GM19455 (cell line): ENCODE measurements around the gene TMEM222.
A peak's percentile ranks its signal among the peaks of the same experiment; 100 is the strongest.

ENCODE experiments used
- ATAC-seq: cut with Tn5 transposase; IDR thresholded peaks from one replicate; pipeline ENCODE4 v1.9.1; 2021; ENCODE audit not compliant: unreplicated experiment

TMEM222 gene

DNA sequence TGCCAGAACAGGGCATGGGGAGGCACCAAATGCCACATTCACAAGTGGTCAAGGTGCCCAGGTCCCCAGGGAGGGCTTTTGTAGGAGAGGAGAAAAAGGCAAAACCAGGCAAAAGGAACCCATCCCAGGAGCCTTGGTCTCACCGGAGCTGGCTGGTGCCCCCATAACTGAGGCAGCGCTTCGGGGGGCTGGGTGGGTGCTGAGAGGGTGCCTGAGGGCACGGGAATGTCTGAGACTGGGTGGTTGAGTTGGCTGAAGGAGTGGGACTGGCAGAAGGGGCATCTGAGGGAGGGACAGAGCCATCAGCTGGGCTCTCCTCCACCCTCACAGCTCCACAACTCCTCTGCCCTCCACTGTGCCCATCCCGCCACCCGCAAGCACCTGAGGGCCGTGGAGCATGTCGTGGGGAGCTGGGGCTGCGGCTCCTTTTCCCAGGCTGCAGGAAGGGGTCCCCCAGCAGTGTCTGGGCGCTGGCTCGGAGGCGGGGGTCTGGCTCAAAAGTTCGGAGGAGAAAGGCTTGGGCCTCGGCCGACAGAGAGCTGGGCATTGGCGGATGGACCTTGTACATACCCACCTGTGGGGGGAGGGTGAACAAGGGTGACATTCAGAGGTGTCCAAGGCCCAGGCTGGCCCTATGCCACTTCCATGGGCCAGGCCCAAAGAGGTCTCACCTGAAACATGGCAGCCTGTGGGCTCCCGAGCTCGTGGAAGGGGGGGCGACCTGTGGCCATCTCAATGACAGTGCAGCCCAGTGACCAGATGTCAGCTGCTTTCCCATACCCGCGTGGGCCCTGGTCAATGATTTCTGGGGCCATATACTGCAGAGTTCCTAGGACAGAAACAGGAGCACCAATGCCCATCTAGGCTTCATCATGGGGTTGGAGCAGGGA lies 36.3 kb downstream of the TMEM222 start:
- ATAC-seq: no peak

DNA sequence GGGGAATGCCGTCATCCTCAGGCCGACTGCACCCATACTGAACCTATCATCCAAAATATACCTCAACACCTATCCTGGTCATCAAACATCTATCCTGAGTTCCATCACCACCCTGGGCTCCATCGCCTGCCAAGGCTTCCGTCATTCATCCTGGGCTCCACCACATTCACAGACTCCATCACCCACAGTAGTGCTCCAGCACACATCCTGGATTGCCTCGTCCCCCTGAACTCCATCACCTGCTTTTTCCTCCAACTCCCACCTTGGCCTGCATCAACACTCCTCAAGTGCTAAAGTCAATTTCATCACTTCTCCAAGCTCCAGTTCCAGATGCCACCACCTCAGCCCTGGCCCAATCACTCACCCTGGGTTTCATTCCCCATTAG lies 37.0 kb downstream of the TMEM222 start:
- ATAC-seq: no peak

DNA sequence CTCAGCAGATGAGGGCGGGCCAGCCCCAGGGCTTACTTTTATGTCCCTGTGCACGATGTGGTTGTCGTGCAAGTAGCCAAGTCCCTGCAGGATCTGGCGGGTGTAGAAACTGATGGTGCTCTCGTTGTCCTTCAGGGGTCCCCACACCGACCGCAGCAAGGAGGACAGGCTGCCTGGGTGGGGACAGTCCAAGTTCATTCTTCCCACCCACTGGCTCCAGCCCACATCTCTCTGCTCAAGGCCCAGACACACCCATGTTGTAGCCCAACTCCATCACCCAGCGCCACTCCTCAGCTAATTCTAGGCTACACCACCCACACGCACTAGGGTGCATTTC lies 37.8 kb downstream of the TMEM222 start:
- no peak for ATAC-seq

DNA sequence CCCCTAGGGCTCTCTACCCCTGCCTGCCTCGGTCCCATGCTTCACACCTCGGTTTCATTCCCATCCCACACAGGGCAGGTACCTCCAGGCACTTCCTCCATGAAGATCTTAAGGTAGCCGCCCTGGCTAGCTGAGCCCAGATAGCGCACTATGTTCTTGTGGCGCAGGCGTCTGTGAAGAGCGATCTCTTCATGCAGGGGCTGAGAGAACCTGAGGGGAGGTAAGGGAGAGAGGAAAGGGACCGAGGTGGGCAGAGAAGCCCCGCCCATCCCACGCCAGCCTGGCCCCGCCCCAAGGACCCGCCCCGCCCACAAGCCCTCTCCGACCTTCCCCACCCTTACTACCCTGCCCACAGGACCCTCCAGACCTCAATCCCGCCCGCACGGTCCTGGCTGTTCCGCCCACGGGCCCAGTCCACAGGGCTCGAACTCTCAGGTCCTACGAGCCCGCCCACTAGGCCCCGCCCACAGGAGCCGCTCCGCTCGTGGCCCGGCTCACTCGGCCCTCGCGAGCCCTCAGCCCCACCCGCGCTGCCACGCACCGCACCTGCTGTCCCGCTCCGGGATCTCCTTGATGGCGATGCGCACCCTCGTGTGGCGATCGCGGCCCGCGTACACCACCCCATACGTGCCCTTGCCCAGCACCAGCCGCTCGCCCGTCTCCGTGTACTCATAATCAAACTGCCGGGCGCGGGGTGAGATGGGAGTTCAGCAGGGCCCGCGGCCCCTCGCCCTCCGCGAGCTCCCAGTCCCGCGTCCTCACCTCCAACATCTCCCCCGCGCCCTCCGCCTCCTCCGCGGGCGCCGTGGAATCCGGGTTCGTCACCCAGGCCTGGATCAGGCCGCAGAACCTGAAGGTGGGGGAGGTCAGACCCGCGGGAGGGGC lies 38.4 kb downstream of the TMEM222 start:
- ATAC-seq: no peak

DNA sequence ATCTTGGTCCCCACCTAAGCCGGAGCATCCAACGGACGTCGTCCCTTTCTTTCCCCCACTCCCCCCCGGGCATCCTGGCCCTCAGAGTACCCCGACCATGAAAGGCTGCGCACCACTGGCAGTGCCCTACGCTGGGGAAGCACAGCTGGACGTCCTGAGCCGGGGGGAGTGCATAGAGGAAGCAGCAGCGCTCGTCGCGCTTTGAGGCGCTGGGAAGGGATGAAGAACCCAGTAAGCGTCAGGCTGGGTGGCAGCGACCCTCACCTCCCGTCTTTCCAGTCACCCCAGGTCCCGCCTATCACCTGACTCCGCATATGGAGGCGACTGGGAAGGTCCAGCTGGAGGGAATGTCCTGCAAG lies 39.1 kb downstream of the TMEM222 start:
- ATAC-seq: no peak

DNA sequence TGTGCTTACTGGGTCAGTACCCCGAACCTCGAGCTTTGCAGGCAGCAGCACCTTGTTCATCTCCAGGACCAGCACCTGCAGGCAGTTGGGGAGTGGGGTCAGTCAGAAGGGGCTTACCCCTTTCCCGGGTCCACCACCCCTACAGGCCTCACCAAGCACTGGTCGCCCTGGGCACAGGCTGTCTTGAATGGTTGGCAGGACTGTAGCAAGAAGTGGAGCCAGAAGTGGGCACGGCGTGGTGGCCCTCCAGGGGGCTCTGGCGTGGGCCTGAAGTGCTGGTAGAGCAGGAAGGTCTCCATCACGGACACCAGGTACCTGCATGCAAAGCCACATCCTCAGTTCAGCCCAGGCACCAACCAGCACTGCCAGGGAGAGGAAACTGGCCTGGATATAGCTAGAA lies 39.6 kb downstream of the TMEM222 start:
- no peak for ATAC-seq

DNA sequence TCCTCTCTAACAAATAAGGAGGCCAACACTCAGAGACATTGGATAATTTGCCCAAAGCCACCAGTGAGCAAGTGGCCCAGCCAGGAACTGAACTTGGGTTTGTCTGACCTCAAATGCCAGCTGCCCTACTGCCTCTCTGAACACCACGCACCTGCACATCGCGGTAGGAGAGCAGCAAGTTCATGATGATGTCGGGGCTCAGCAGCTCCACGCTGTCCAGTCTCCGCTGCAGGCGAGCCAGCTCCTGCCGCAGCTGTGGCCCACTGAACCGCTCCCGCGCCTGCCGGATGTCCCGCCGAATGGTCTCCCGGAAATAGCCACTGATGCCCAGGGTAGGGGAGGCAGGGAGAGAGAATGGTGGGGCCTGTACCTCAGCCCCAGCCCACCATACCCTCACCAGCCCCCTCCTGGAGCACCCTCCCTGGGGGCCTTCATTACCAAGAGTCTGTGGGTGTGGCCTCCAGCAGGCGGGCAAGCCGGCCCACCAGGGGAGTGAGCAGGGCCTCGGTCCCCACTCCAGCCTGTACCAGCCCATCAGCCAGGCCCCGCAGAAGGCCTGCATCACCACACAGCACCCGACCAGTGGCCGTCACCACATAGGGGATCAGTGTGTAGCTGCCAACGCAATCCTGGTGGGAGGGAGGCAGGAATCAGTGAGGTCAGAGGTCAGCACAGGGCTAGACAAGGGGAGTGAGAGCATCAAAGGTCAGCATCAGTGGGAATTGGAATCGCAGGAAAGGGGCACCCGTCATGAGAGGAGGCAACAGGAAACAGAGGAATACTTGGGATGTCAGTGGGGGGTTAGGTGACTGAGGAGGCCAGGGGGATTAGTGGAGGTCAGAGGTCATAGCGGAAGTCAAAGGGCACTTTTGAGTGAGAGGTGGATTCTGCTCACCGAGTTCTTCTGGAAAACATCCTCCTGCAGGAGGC lies 42.1 kb downstream of the TMEM222 start:
- ATAC-seq: no peak

DNA sequence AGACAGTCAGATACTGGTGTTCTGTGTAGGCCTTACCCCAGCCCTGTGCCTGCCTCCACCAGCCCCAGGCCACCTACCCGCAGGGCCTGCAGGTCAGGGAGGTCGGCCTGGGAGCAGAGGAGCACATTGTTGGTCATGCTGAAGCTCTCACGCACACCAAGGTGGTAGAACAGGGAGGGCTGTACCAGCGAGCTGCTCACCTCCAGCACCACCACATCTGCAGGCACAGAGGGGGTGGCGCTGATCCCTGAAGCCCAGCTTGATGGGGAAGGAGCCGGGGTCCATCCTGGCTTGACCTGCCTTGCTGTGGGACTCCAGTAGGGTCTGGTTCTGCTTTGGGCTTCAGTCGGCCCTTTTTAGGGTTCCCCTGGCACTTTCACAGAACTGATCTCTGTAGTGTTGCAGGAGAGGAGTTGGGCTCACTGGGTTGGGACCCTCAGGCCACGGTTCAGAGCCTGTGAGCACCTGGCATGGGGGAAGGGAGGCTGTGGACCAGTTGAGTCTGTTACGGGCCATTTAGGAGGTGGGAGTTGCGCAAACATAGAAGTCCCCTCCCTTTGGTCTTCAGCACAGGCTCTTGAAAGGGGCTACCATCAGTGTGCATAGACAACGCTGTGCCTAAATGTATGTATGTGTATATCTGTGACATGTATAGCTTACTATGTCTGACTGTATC lies 42.9 kb downstream of the TMEM222 start:
- peak; percentile 12 for ATAC-seq

DNA sequence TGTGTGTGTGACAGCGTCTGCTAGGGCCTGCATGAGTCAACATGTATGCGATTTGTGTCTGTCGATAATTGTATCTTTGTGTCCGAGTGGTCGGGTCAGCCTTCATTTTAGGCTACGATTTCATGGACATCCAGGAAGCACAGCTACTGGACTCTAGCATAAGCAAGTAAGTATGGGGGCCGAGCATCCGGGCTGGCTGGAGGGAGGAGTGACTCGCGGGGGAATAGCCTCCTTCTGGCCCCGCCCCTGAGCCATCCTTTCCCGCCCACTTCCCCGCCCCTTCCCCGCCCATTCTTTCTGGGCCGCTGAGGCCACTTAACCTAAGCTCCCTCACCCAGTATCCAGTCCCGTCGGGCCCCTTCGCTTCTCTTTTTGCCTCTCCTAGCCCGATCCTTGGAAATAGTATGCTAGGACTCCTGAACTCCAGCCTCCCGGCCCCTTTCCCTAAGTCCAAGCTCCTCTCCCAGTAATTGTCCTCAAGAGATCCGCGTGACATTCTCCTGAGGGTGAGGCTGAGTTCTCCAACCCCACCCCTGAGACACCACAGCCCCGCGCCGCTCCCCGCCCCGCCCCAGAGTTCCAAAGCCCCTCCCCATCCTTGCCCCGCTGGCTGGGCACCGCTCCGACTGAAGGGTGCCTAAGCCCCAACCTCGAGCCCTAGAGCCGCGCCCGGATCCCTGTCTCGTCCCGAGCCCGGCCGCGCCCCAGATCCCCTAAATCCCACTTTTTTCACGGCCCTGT lies 43.6 kb downstream of the TMEM222 start:
- peak; percentile 43 for ATAC-seq

DNA sequence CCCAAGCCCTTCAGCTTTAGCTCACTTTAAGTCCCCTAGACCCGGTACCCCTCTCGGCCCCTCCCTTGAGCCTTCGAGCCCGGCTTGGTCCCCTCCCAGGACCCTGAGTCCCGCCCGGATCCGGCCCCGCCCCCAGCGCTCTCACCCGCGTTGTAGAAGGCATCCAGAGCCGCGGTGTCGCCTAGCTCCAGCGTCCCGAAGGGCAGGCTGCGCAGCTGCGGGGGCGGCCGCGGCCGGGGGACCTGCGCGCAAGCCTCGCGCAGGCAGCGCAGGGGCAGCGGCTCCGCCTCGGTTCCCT lies 44.1 kb downstream of the TMEM222 start:
- ATAC-seq: peak; percentile 33

DNA sequence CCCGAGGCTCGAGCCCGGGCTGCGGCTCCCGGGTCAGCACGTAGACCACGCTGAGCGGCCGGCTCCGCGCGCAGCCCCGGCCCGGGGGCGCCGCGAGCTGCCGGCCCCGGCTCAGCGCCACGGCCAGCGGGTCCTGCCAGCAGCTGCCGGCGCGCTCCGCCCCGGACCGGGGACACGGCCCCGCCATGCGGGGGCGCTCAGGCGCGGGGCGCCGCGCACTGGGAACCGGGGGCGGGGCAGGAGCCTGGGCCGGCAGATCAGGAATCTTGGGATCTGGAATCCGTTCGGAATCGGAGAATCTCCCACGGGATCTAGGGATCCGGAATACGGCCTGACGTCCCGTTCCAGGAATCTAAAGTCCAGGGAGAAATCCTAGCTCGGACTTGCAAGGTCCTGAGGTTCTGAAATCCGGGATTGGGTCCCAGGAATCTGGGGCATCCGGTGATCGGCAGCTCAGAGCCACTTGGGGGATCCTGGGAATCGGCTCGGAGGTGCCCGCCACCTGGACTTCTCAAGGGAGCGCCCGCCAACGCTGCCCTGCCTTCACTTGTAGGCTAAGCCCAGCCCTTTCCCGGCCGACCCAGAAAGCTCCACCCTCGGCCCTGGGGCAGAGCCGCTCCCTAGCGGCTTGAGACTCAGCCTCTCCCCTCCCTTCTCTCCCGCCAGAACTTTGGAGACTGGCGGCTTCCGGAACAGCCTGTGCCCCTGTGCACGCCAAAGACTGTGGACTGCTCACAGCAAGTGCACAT lies 44.6 kb downstream of the TMEM222 start, which contains the start of gene MAP3K6:
Gene MAP3K6 (minus strand): TSS at position 551 of the 749 bp plus-strand sequence. CDS start 364 bp downstream, at position 187.
- ATAC-seq: peak; percentile 32

DNA sequence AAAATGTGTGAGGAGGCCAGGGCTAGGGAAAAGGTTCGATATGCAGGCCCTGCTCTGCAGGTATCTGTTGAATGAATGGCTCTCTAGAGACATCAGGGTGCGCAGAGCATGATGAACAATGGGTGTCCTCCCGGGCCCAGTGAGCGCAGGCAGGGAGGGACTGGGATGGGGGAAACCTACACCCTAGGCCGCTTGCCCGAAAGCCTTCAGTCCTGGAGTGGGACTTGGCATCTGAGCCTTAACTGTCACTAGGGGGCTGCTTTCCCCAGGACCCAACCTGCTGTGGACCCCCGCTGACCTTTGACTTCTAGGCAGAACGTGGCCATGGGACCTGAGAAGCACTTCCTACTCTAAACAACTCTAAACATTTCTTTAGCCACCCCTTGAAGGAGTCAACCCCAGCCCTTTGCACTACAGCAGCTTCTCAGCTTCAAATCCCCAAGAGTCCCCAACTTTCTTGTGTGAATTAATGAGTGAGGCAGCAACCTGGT lies 45.2 kb downstream of the TMEM222 start:
- ATAC-seq: no peak

DNA sequence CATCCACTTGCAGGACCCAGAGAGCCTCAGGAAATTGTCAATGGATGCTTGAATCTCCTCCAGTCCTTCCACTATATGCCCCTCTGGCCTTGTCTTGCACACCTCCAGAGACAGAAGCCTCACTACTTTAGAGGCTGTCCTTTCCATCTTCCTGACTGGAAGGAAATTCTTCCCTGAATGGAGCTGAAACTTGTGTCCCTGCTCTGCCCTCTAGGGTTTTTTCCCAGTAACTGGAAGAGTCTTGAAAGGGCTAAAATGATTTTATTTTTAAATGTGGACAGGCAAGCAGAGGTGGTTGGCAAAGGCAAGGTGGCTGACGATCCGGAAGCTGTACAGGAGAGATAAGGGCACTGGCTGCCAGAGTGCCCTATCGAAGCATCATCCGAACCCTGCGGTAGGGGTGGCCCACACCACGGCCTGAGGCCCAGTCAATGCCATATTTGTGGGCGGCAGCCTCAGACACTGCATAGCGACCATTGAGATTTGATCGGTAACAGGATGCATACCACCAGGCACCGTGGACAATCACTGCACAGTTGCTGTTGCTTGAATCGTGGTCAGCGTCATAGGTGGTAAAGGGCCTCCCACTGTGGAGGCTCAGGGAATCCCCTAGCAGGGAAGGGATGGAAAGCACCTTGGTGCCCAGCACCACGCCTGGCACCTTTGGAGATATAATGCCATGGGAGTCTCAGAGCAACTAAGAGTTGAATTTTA lies 47.1 kb downstream of the TMEM222 start:
- ATAC-seq: no peak

DNA sequence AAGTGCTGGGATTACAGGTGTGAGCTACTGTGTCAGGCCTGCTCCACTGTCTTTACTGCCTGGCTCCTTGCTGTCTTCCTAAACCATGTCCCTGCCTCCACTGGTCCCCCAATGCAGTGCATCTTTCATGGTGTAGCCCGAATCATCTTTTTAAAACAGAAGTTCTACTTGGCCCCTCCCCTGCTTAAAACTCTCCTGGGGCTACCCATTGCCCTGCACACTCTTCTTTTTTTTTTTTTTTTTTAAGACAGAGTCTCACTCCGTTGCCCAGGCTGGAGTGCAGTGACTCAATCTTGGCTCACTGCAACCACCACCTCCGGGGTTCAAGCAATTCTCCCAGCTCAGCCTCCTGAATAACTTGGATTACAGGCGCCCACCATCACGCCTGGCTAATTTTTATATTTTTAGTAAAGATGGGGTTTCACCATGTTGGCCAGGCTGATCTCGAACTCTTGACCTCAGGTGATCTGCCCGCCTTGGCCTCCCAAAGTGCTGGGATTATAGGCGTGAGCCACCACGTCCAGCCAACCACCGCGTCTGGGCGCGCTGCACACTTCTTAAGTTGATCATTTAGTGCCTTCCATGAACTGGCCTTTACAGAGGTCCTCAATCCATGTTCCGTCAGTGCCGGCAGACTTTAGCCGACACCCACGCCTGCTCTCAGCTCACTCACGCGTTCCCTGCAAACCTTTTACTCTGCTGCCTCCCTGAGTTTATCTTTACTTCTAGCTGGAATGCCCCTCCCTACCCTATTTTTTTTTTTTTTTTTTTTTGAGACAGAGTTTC lies 50.3 kb downstream of the TMEM222 start:
- no peak for ATAC-seq

DNA sequence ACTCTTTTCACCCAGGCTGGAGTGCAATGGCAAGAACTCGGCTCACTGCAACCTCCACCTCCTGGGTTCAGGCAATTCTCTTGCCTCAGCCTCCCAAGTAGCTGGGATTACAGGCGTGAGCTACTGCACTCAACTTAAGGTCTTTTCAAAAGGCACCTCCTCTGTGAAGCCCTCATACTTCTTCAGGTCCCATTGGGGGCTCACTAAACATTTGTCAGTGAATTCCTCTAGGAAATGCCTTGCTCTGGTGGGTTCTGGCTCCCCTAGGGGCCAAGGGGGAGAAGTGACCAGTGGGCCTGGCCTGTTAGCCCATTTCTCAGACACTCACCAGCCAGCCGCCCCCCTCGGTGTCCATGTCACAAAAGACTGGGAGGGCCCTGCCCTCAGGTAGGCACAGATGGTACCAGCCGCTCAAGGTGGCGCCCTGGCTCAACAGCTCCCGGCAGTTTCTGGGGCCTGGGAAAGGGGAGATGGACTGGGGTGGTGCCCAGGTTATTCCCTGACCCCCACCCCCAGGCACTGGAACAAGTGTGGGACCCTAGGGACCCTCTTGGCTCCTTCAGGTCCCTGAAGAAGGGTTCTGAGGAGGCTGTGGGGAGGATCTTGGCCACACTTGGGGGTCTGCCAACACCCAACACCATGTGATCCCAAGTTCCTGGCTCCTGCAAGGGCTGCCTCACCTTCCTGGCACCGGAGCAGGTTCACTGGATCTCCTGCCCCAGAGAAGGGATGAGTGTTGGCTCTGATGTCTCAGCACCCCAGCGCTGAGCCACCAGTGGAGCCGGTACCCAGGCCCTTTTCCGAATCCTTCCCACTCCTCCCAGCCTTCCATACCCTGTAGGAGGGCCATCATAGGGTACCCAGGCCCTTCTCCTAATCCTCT lies 51.1 kb downstream of the TMEM222 start:
- ATAC-seq: no peak

DNA sequence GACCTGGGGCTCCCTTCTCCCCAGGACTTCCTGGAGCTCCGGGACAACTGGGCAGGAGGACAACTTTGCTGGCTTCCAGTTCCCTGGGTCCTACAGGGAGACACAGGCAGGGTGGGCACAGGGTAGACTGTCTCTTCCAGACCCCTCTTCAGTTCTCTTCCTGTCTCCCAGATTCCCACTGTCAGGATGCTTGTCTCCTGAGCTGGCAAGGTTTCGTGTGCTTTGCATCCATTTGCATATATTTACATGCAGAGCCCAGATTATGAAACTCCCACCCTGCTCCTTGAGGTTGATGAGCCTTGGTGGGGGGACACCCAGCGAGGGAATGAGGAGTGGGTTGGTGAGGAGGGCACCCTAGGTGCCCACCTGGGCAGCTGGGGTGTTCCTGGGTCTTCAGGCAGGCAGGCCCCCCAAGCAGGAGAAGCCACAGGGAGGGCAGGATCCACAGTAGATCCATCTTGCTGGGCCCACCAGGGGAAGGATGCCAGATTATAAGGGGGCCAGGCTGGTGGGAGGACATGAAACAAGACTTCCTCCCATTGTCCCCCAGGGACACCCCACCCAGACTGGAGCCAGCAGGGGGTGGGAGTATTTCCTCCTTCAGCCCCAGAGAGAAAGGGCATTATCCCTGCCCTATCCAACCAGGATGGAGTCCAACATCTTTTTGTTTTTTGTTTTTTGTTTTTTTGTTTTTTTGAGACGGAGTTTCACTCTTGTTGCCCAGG lies 52.6 kb downstream of the TMEM222 start, which contains the start of gene FCN3:
Gene FCN3 (minus strand): TSS at position 463 of the 725 bp plus-strand sequence. CDS start 6 bp downstream, at position 457.
- no peak for ATAC-seq
